Testis (tissue), 3 donors: ENCODE data around the gene LHX8. TPM values are rescaled to one million over a fixed set of nuclear protein-coding genes. Genes with fewer than 3 reads are reported as not detected.

Experiments
- DNase-seq: peaks from one replicate; pipeline ENCODE4 v3.0.0-alpha.2; 2019
- H3K27ac ChIP-seq, 2 donors: fragments of 200-600 bp; sonication (generic); one replicate each; pipeline ENCODE4 v1.5.1; 2019
- H3K27me3 ChIP-seq: fragments of 200-600 bp; sonication (generic); one replicate; pipeline ENCODE4 v1.5.1; 2019
- H3K36me3 ChIP-seq: fragments of 200-600 bp; sonication (generic); one replicate; pipeline ENCODE4 v1.5.1; 2017; ENCODE audit warnings: low read depth; ENCODE audit errors: missing control alignments
- H3K4me1 ChIP-seq: fragments of 200-600 bp; sonication (generic); one replicate; pipeline ENCODE4 v1.5.1; 2019
- H3K4me3 ChIP-seq, 2 donors: fragments of 200-600 bp; sonication (generic); one replicate each; pipeline ENCODE4 v1.5.1; 2017 to 2019
- H3K9me3 ChIP-seq: fragments of 200-600 bp; sonication (generic); one replicate; pipeline ENCODE4 v1.5.1; 2017
- POLR2A ChIP-seq: fragments of 450-650 bp; IDR thresholded peaks from one replicate; pipeline ENCODE4 v1.6.1; 2017; ENCODE audit warnings: antibody characterized with exemption, mild to moderate bottlenecking, moderate library complexity
- WGBS, 2 donors: methylation state at CpG; one replicate each; pipeline ENCODE4 v1.1.5; 2018; 5-methylcytosine and 5-hydroxymethylcytosine counted together
- intact Hi-C: fragments of 100-400 bp; cut with DNase I; formaldehyde crosslinking; loops from one replicate; pipeline ENCODE4 v1.15.1; 2023; ENCODE audit warnings: low total_unique reads
- polyA plus RNA-seq: library from polyadenylated mRNA; stranded (reverse); fragments of 350-450 nt; fragmentation: Illumina TruSeq; extraction: RNeasy Lipid Tissue Mini Kit (QIAGEN cat#74804); gene quantifications from one replicate; pipeline ENCODE4 v1.2.3, GENCODE V29; 2014; ENCODE audit warnings: low read depth, low replicate concordance; ENCODE audit not compliant: insufficient read depth
- total RNA-seq, 2 donors: library from RNA; depleted of rRNA; stranded (reverse); fragments of >200 nt; gene quantifications; one replicate each; pipeline ENCODE4 v1.2.3, GENCODE V29; 2016
- TF ChIP-seq, protein P1 (sequence below), 3 experiments: fragments of 450-650 bp in 2 of 3; fragments of 200-600 bp in 1 of 3; sonication (generic) in 1 of 3; IDR thresholded peaks; one replicate each; pipeline ENCODE4 v1.5.1; 2016 to 2019; ENCODE audit warnings: antibody characterized with exemption in 3 of 3, mild to moderate bottlenecking in 2 of 3, moderate library complexity in 1 of 3

Gene LHX8
- total and polyA plus RNA-seq, 3 donors from 2014 or later = 1.4 to 2.9 (median 1.7) TPM

DNA sequence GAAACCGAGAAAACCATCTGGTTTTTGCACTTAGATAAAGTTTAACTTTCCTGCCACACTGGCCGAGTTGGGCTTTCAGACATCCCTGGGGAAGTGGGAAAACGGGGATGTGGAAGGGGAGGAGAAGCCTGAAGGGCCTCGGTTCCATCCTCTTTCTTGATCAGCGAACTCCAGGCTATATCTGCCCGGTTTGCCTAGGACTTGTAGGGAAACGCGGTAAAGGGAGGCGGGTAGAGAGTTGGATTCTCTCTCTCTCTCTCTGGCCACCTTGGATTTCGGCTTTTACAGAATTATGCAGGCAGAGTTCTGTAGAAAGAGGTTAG is 4.6 kb upstream of the LHX8 start:
- Histone ChIP-seq H3K4me3 (no peak overlapping the region), H3K27ac (no peak overlapping the region), H3K9me3 (no peaks in the 10 kb centered on the region), H3K4me1 (no peaks in the 10 kb centered on the region), H3K27me3 (no peaks in the 10 kb centered on the region), H3K36me3 (no peaks in the 10 kb centered on the region)
- WGBS, 2 donors = 6 to 8% methylated on average over 10 of the region's 10 CpGs
- intact Hi-C loops = no loop called here
- no peak for TF ChIP-seq POLR2A
- TF ChIP-seq, protein P1, sequence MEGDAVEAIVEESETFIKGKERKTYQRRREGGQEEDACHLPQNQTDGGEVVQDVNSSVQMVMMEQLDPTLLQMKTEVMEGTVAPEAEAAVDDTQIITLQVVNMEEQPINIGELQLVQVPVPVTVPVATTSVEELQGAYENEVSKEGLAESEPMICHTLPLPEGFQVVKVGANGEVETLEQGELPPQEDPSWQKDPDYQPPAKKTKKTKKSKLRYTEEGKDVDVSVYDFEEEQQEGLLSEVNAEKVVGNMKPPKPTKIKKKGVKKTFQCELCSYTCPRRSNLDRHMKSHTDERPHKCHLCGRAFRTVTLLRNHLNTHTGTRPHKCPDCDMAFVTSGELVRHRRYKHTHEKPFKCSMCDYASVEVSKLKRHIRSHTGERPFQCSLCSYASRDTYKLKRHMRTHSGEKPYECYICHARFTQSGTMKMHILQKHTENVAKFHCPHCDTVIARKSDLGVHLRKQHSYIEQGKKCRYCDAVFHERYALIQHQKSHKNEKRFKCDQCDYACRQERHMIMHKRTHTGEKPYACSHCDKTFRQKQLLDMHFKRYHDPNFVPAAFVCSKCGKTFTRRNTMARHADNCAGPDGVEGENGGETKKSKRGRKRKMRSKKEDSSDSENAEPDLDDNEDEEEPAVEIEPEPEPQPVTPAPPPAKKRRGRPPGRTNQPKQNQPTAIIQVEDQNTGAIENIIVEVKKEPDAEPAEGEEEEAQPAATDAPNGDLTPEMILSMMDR (IDR thresholded peaks at IDR 0.05) = no peak
- DNase-seq = no peak

DNA sequence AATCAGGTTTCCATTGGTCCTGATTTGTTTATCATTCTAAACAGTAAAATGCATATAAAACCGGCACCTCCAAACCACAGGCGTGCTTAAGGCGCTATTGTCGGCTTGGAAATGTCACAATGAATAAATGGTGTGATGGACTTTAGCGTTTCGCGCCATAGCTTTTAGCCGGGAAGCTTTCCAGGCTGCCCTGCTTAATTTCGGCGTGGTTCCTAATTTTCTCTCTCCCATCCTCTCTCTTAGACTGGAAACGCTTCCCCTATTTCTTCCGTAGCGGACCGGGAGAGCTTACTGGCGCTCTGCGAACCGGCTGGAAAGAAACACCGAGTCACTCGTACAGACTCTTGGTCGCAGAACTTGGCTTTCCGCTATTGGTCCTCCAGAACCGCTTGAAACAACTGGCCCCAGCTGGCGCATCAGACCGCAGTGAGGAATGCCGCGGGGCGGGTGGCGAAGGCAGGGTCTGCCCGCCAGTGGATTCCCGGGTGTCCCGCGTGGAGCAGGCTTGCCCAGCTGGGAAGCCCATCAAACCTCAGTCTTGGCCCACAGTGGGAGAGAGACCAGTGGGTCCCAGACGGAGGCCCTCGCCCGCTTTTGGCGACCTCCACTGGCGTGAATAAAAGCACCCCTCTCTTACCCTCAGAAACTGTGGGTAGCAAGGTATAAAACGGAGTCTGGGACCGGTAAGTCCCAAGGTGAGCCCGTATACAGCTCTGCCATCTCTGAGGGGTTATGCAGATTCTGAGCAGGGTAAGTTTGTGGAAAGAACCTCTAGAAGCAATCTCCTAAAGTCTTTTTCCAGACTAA is 4.0 kb upstream of the LHX8 start:
- H3K4me3 ChIP-seq = no peak overlapping the region
- H3K4me1 ChIP-seq = no peaks in the 10 kb centered on the region
- H3K27ac ChIP-seq = no peak overlapping the region
- H3K27me3 ChIP-seq = peaks cover 3% of the 10 kb centered on the region
- intact Hi-C loops = no loop called here
- DNase-seq = no peak
- H3K36me3 ChIP-seq = no peaks in the 10 kb centered on the region
- TF ChIP-seq, protein P1 (IDR thresholded peaks at IDR 0.05) = no peak
- H3K9me3 ChIP-seq = no peaks in the 10 kb centered on the region
- 3 to 6% methylated on average over 33 to 40 of the region's 40 CpGs for WGBS, 2 donors

DNA sequence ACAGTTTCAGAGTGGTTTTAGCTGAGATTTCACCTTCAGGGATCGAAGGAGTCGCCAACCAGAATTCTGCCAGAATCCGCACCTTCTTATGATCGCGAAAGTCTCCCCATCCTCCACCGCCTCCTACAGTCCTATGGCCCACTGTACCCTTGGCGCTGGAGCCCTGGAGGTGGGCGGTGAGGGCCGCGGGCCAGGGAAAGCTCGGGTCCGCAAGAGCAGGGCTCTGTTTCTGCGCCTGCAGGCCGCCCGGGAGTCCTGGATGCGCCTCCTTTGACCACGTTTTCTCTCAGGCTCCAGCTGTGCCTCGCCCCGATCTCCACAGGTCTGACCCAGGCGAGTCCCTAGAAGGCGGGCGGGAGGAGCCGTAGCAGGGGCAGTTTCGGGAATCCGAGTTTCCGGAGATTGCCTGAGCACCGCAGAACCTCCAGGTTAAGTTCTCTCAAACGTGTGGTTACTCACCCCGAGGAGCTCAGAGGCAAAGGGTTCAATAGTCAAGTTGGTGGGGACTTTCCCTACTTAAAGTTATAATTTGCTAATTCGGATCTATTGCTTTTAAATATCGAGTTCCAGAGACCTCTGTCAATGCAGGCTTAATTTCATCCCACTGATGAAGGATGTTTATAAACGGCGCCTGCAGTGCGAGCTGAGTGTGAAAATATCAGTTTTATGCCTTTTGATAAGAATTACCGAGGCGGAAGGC is 3.2 kb upstream of the LHX8 start:
- WGBS, 2 donors = 2 to 7% methylated on average over 26 to 36 of the region's 36 CpGs
- intact Hi-C loops = no loop called here
- Histone ChIP-seq H3K36me3 (no peaks in the 10 kb centered on the region), H3K27ac (no peak overlapping the region), H3K4me3 (no peak overlapping the region), H3K4me1 (no peaks in the 10 kb centered on the region), H3K9me3 (no peaks in the 10 kb centered on the region), H3K27me3 (peaks cover 3% of the 10 kb centered on the region)
- DNase-seq = no peak
- TF ChIP-seq POLR2A = no peak
- TF ChIP-seq, protein P1 (IDR thresholded peaks at IDR 0.05) = no peak

DNA sequence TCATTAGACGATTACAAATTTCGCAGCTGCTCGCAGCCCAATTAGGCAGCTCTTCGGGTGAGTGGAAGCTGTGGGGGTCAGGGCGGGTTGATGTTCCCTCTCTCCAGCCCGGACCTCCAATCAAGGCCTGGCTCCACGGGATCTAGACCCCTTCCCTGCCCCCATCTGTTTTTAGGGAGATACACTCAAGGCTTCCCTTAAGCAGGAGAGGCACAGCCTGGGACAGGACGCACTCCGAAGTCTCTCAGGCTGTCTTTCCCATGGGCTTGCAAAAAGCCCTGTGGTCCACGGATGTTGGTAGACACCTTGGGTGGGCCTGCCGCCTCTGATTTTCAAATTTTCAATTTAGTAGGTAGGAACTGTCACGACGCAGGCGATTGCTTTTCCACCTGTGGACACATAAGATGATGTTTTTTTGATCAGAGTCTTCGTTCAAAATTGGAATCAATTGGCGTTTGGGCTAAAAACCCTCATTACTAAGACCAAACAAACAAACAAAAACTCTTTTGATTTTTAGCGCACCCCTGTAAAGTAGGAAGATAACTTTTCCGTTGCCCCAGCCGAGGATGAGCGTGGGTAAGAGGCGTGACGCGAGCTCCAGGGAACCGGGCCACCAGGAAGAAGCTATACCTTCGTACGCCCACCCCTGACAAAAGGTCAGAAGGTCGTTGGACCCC is 2.5 kb upstream of the LHX8 start:
- WGBS, 2 donors = 4 to 7% methylated on average over 26 to 27 of the region's 27 CpGs
- intact Hi-C loops = no loop called here
- DNase-seq = no peak

More for the DNA sequence above, 2.5 kb upstream of the LHX8 start:
- TF ChIP-seq, protein P1 (IDR thresholded peaks at IDR 0.05) = no peak
- TF ChIP-seq POLR2A = no peak
- peaks cover 3% of the 10 kb centered on the region for H3K27me3 ChIP-seq
- no peaks in the 10 kb centered on the region for H3K36me3 ChIP-seq
- H3K9me3 ChIP-seq = no peaks in the 10 kb centered on the region
- no peaks in the 10 kb centered on the region for H3K4me1 ChIP-seq
- H3K27ac ChIP-seq = no peak overlapping the region
- no peak overlapping the region for H3K4me3 ChIP-seq
